Measurements from ENCODE around the gene SPIN1. TPM values are rescaled to one million over a fixed set of nuclear protein-coding genes. Genes with fewer than 3 reads are reported as not detected.

The SPIN1 gene
- total RNA-seq, 1 experiment from 2014 or later, result 46.2 TPM

GRCh38 chr9:88403340-88403739, 15.1 kb downstream of the SPIN1 start:
- H3K4me3 ChIP-seq (ENCODE audit: low read length), result no peak overlapping the region
- TF ChIP-seq CTCF (conservative IDR thresholded peaks at IDR 0.05; ENCODE audit: low read depth, low read length) (no peak), EZH2phosphoT487 (IDR thresholded peaks at IDR 0.05; ENCODE audit: borderline replicate concordance, low read length) (no peak), EZH2 (IDR thresholded peaks at IDR 0.05; ENCODE audit: low read length, unreplicated experiment) (no peak)
- peaks cover 100% of the 10 kb centered on the region for H3K79me2 ChIP-seq (ENCODE audit: low read length)
- ChIA-PET POLR2A (ENCODE audit: unreplicated experiment) (no interaction called here), CTCF (no interaction called here)
- no peaks in the 10 kb centered on the region for H3K36me3 ChIP-seq (ENCODE audit: low read depth, low read length)
- no TSS peak for BruUV-seq (replicated peaks)
- ATAC-seq (no peak), DNase-seq (no peak)
- H3K9ac ChIP-seq (ENCODE audit: low read length), result no peak overlapping the region
- peaks cover 18% of the 10 kb centered on the region for H3K4me1 ChIP-seq (ENCODE audit: insufficient read depth, low read length)
- peaks cover 17% of the 10 kb centered on the region for H4K20me1 ChIP-seq (ENCODE audit: low read length)
- no peak overlapping the region for H2AFZ ChIP-seq (ENCODE audit: low read length)
- H3F3A ChIP-seq (ENCODE audit: low read length, unreplicated experiment), result no peaks in the 10 kb centered on the region
- H3K9me3 ChIP-seq (ENCODE audit: low read length), result no peaks in the 10 kb centered on the region
- no peaks in the 10 kb centered on the region for H3K9me2 ChIP-seq (replicated peaks; ENCODE audit: low read length)
- intact Hi-C loops (cut with micrococcal nuclease), result no loop called here
- no peak overlapping the region for H3K4me2 ChIP-seq (ENCODE audit: low read length)
- no peaks in the 10 kb centered on the region for H3K27me3 ChIP-seq (ENCODE audit: low read length)
- no peak overlapping the region for H3K27ac ChIP-seq (ENCODE audit: low read length)

- Histone ChIP-seq H3K9me2 (replicated peaks; ENCODE audit: low read length) (no peaks in the 10 kb centered on the region), H3K9me3 (ENCODE audit: low read length) (no peaks in the 10 kb centered on the region), H3F3A (ENCODE audit: low read length, unreplicated experiment) (no peaks in the 10 kb centered on the region), H3K4me3 (ENCODE audit: low read length) (no peak overlapping the region), H3K4me2 (ENCODE audit: low read length) (no peak overlapping the region), H3K36me3 (ENCODE audit: low read depth, low read length) (no peaks in the 10 kb centered on the region), H3K27ac (ENCODE audit: low read length) (no peak overlapping the region), H2AFZ (ENCODE audit: low read length) (no peak overlapping the region), H3K4me1 (ENCODE audit: insufficient read depth, low read length) (no peaks in the 10 kb centered on the region), H3K79me2 (ENCODE audit: low read length) (peaks cover 99% of the 10 kb centered on the region), H3K9ac (ENCODE audit: low read length) (no peak overlapping the region), H3K27me3 (ENCODE audit: low read length) (no peaks in the 10 kb centered on the region), H4K20me1 (ENCODE audit: low read length) (peaks cover 12% of the 10 kb centered on the region)
- ChIA-PET CTCF (no interaction called here), POLR2A (ENCODE audit: unreplicated experiment) (no interaction called here)
- no peak for TF ChIP-seq EZH2phosphoT487 (IDR thresholded peaks at IDR 0.05; ENCODE audit: borderline replicate concordance, low read length)
- no peak for TF ChIP-seq EZH2 (IDR thresholded peaks at IDR 0.05; ENCODE audit: low read length, unreplicated experiment)
- TF ChIP-seq CTCF (conservative IDR thresholded peaks at IDR 0.05; ENCODE audit: low read depth, low read length), result no peak
- DNase-seq, result no peak
- intact Hi-C loops (cut with micrococcal nuclease), result no loop called here
- no TSS peak for BruUV-seq (replicated peaks)
- ATAC-seq, result no peak
Measured at GRCh38 chr9:88406051-88406450, 17.8 kb downstream of the SPIN1 start.

GRCh38 chr9:88411471-88411870, 23.2 kb downstream of the SPIN1 start:
- POLR2A ChIA-PET (ENCODE audit: unreplicated experiment), result no interaction called here
- intact Hi-C loops (cut with micrococcal nuclease), result no loop called here
- ATAC-seq (no peak), DNase-seq (no peak)
- no TSS peak for BruUV-seq (replicated peaks)
- H3K4me2 ChIP-seq (ENCODE audit: low read length), result no peak overlapping the region
- no peak overlapping the region for H3K4me3 ChIP-seq (ENCODE audit: low read length)
- H3K9ac ChIP-seq (ENCODE audit: low read length), result no peak overlapping the region
- peaks cover 97% of the 10 kb centered on the region for H3K79me2 ChIP-seq (ENCODE audit: low read length)
- H3F3A ChIP-seq (ENCODE audit: low read length, unreplicated experiment), result no peaks in the 10 kb centered on the region
- H3K27ac ChIP-seq (ENCODE audit: low read length), result no peak overlapping the region
- H3K4me1 ChIP-seq (ENCODE audit: insufficient read depth, low read length), result no peaks in the 10 kb centered on the region
- 0 out of 2 replicates have a peak, but pooled peaks cover 3% of the 10 kb centered on the region for H4K20me1 ChIP-seq (ENCODE audit: low read length)
- TF ChIP-seq EZH2phosphoT487 (IDR thresholded peaks at IDR 0.05; ENCODE audit: borderline replicate concordance, low read length), result no peak
- TF ChIP-seq CTCF (conservative IDR thresholded peaks at IDR 0.05; ENCODE audit: low read depth, low read length), result no peak
- TF ChIP-seq EZH2 (IDR thresholded peaks at IDR 0.05; ENCODE audit: low read length, unreplicated experiment), result no peak
- peaks cover 4% of the 10 kb centered on the region; the same call in 1 of the 2 replicates for H3K9me3 ChIP-seq (ENCODE audit: low read length)
- H3K9me2 ChIP-seq (replicated peaks; ENCODE audit: low read length), result no peaks in the 10 kb centered on the region
- H3K27me3 ChIP-seq (ENCODE audit: low read length), result no peaks in the 10 kb centered on the region
- CTCF ChIA-PET, result no interaction called here
- no peak overlapping the region for H2AFZ ChIP-seq (ENCODE audit: low read length)
- peaks cover 15% of the 10 kb centered on the region for H3K36me3 ChIP-seq (ENCODE audit: low read depth, low read length)
